Ectodermal cell (in vitro differentiated cells): ENCODE data around the gene INSIG1.

Source experiments
- H3K27ac ChIP-seq: 2 replicates; pipeline ENCODE4 v1.7.0; 2013; ENCODE audit warnings: mild to moderate bottlenecking, low read depth, low read length; ENCODE audit not compliant: insufficient read depth, poor library complexity, severe bottlenecking
- H3K27me3 ChIP-seq: 2 replicates; pipeline ENCODE4 v1.7.0; 2013; ENCODE audit warnings: mild to moderate bottlenecking, low read length; ENCODE audit not compliant: insufficient read depth, control insufficient read depth, poor library complexity, severe bottlenecking
- H3K36me3 ChIP-seq: one replicate; pipeline ENCODE4 v1.7.0; 2013; ENCODE audit warnings: low read length; ENCODE audit not compliant: control insufficient read depth, insufficient read depth
- H3K4me1 ChIP-seq: one replicate; pipeline ENCODE4 v1.7.0; 2013; ENCODE audit warnings: low read length; ENCODE audit not compliant: control insufficient read depth, insufficient read depth
- H3K4me3 ChIP-seq: 2 replicates; pipeline ENCODE4 v1.7.0; 2013; ENCODE audit warnings: low read depth, low read length, control low read depth; ENCODE audit not compliant: insufficient read depth
- H3K9me3 ChIP-seq: 2 replicates; pipeline ENCODE4 v1.7.0; 2013; ENCODE audit warnings: mild to moderate bottlenecking, low read length, moderate library complexity; ENCODE audit not compliant: control insufficient read depth
- WGBS, 2 experiments: methylation state at CpG; one replicate each; pipeline ENCODE4 v1.1.7; 2013; ENCODE audit warnings: missing lambda C conversion rate in 2 of 2; 5-methylcytosine and 5-hydroxymethylcytosine counted together

Gene INSIG1

DNA sequence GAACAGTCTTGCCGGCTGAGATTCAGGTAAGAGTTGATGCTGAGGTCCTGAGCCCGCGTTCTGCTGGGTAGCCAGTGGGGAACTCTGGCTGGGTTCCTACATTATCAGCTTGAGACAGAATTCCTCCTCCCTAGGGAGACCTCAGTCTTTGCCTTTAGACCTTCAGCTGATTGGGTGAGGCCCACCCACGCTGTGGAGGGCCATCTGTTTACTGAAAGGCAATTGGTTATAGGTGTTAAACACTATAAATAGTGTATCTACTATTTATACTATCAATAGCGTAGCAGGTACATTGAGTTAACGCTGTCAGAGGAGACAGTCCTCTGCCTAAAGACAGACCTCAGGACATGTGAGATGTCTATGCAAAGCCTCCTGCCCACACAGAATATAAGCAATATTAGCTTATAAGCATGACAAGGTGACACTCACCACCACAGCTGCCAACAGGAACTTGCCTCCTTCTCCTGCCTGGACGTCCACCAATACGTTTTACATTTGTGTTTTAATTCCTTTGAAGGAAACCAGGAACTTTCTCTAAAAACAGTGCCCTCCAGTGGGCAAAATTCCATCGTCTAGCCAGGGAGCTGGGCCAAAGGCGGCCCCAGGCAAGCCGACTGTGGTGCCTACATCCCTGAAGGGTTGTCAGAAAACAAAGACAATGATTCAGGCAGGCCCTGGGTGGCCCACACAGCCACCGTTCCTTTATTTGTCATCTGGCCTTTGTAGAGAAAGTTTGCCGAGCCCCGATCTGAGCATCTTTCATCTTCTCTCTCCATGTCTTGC is 58.8 kb downstream of the INSIG1 start:
- 33 to 40% methylated on average over 13 of the region's 14 CpGs for WGBS, 2 experiments
- Histone ChIP-seq H3K27me3 (peaks cover 49% of the 10 kb centered on the region), H3K4me3 (no peak overlapping the region), H3K9me3 (no peaks in the 10 kb centered on the region), H3K4me1 (peaks cover 8% of the 10 kb centered on the region), H3K36me3 (no peaks in the 10 kb centered on the region), H3K27ac (no peak overlapping the region)

DNA sequence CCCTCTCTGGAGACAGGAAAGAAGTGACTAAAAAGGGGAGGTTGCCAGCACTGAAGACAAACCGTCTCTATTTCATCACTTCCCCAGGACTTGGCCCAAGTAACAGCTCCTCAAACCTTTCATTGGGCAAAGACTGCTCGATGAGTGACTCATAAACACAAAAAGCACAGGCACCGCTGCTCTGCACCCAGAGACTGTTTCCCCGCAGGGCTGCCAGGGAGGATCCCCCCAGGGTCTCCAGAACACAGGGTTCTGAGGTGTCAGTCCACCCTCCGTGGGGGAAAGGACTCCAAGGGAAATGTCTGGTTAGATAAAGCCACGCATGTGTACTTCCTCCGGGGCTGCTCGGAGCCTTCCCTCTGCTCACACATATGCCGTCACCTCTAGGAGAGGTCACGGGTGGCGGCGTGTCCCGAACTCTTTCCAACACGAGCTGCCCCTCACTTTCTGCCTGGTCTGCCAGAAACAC is 59.9 kb downstream of the INSIG1 start:
- H3K4me1 ChIP-seq: peaks cover 8% of the 10 kb centered on the region
- 86% methylated on average over 14 of the region's 14 CpGs for WGBS, 2 experiments
- no peak overlapping the region for H3K4me3 ChIP-seq
- no peaks in the 10 kb centered on the region for H3K36me3 ChIP-seq
- H3K27ac ChIP-seq: no peak overlapping the region
- H3K9me3 ChIP-seq: no peaks in the 10 kb centered on the region
- H3K27me3 ChIP-seq: peaks cover 56% of the 10 kb centered on the region

DNA sequence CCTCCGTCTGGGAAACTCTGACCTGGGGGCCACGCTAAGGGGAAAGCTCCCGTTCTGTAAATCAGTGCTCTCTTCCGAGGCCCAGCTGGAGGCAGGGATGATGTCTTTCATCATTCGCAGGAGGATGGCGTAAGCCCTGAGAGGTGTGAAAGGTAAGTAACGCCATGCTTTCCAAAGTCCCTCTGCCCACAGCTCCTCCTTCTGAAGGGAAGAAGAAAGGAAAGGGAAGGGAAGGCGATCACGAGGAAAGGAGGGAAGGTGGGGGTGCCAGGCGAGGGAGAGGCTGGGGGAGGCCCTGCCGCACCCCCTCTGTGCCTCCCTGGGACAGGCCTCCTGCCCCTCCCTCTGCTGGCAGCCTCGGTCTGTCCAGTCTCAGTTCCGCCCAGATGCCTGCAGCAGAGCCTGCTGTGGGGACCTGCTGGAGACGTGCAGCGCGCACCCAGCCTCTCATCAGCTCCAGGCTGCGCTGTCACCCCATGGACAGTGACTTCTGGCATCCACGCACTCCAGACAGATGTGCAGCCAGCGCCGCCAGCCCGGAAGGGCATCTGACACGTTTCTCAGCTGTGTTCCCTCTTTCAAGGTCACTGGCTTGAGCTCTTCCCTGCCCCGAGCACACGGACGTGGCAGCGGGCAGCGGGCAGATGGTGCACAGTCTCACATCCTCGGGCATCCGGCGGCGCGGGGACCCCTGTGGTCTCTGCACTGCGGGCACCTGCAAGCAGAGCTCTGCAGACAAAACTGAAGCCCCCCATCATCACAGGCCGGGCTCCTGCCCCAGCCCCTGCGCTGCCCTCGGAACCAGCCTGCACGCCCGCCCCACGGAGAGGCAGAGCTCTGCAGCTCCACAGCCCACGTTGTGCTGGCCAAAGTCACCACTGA is 60.6 kb downstream of the INSIG1 start:
- Histone ChIP-seq H3K9me3 (no peaks in the 10 kb centered on the region), H3K36me3 (no peaks in the 10 kb centered on the region), H3K4me3 (no peak overlapping the region), H3K27me3 (peaks cover 56% of the 10 kb centered on the region), H3K27ac (no peak overlapping the region), H3K4me1 (peaks cover 8% of the 10 kb centered on the region)
- WGBS, 2 experiments: 38 to 44% methylated on average over 40 of the region's 40 CpGs

DNA sequence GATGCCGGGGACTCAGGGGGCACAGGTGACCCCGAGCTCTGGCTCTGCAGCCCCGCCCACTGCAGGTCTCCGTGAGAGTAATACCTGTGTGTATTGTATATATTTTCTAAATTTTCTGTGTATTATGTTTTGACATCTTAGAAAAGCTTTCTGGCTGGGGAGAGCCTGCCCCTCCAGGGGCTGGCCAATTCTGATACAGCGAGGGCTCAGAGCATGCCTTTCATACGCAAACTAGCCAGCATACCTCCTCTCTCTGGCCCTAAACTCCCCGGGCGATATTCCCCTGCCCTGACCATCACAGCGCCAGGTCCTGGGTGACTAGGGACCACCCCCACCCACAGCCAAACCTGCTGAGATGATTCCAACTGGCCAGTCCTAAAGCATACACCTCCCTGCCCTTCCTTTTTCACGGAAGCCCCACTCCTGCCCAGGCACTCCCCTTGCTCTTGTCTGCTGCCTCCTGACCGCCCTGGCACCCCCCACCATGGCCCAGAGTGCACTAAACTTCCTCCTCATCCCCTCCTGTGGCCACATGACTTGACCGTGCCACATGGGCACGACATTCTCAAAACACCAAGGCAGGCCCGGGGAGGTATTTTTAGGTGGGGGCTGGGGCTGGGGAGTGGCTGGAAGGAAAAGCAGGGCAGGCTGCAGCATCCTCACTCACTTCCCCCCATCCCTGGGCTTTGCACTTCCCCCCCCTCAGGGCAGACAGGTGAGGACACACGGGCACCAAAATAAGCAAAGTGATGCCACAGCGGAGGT is 61.5 kb downstream of the INSIG1 start:
- Histone ChIP-seq H3K27me3 (peaks cover 63% of the 10 kb centered on the region), H3K4me1 (peaks cover 8% of the 10 kb centered on the region), H3K27ac (no peak overlapping the region), H3K9me3 (no peaks in the 10 kb centered on the region), H3K36me3 (no peaks in the 10 kb centered on the region), H3K4me3 (no peak overlapping the region)
- WGBS, 2 experiments: 24% methylated on average over 13 to 16 of the region's 16 CpGs
